Thyroid gland (tissue), 4 donors: ENCODE measurements around the gene FBXO5. TPM values are rescaled to one million over a fixed set of nuclear protein-coding genes. Genes with fewer than 3 reads are reported as not detected.
"Not testable (repeated sequence)": the region's sequence is repeated elsewhere in the genome, so short reads cannot be mapped to it uniquely, and the experiment has no call there.

Source experiments
- DNase-seq, 2 donors: peaks; one replicate each; pipeline ENCODE4 v3.0.0-alpha.2; 2019
- H3K27ac ChIP-seq, 3 donors: fragments of 200-600 bp; sonication (generic); 1 replicate in 2 of 3; 2 replicates in 1 of 3; pipeline ENCODE4 v1.5.1; 2016 to 2019; ENCODE audit warnings: mild to moderate bottlenecking in 1 of 3, moderate library complexity in 1 of 3
- H3K27me3 ChIP-seq: fragments of 200-600 bp; sonication (generic); one replicate; pipeline ENCODE4 v1.5.1; 2019
- H3K36me3 ChIP-seq, 2 donors: fragments of 200-600 bp; sonication (generic); one replicate each; pipeline ENCODE4 v1.5.1; 2016 to 2019
- H3K4me1 ChIP-seq, 2 donors: fragments of 200-600 bp; sonication (generic); one replicate each; pipeline ENCODE4 v1.5.1; 2017 to 2019
- H3K4me3 ChIP-seq, 3 donors: fragments of 200-600 bp; sonication (generic); replicated peaks in 1 of 3; 1 replicate in 2 of 3; 2 replicates in 1 of 3; pipeline ENCODE4 v1.5.1; 2016; ENCODE audit warnings: mild to moderate bottlenecking in 1 of 3
- H3K9me3 ChIP-seq: fragments of 200-600 bp; sonication (generic); one replicate; pipeline ENCODE4 v1.5.1; 2017
- POLR2A ChIP-seq, 2 donors: fragments of 450-650 bp; IDR thresholded peaks; one replicate each; pipeline ENCODE4 v1.6.1; 2017; ENCODE audit warnings: antibody characterized with exemption in 2 of 2, mild to moderate bottlenecking in 2 of 2, moderate library complexity in 1 of 2
- WGBS, 2 donors: methylation state at CpG; one replicate each; pipeline ENCODE4 v1.1.5; 2017; 5-methylcytosine and 5-hydroxymethylcytosine counted together
- intact Hi-C: fragments of 100-400 bp; cut with DNase I; formaldehyde crosslinking; loops from one replicate; pipeline ENCODE4 v1.15.1; 2023
- total RNA-seq, 4 donors: library from RNA; depleted of rRNA; stranded (reverse); fragments of >200 nt; gene quantifications; one replicate each; pipeline ENCODE4 v1.2.3, GENCODE V29; 2016
- TF ChIP-seq, protein P1 (sequence below), 6 experiments: fragments of 200-600 bp in 3 of 6; fragments of 450-650 bp in 3 of 6; sonication (generic) in 3 of 6; IDR thresholded peaks; one replicate each; pipeline ENCODE4 v1.5.1; 2016 to 2019; ENCODE audit warnings: antibody characterized with exemption in 6 of 6, mild to moderate bottlenecking in 2 of 6, inconsistent platforms in 1 of 6, moderate library complexity in 1 of 6

FBXO5 gene
- total RNA-seq, 4 donors from 2014 or later = 5.6 to 7.4 (median 6.2) TPM

DNA sequence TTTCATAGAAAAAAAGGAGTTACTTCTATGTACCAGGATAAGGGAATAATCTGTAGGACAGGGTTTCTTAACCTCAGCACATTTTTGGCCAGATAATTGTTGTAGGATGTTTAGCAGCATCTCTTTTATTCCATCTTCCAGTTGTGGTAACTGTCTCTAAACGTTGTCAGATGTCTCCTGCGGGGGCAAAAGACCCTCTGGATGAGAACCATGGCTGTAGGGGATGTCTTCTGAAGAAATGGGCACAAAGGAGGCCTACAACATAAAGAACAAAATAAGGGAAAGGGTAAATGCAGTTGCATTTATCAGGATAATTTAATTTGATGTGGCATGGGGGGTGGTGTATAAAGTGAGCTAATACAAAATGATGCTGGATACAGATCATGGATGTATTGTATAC, 4.1 kb upstream of the FBXO5 start:
- intact Hi-C loops = no loop called here
- Histone ChIP-seq H3K27ac (no peak overlapping the region), H3K27me3 (no peaks in the 10 kb centered on the region), H3K4me3 (no peak overlapping the region), H3K36me3 (peaks cover 0 to 7% of the 10 kb centered on the region in 2 donors), H3K9me3 (no peaks in the 10 kb centered on the region), H3K4me1 (peaks cover 14% of the 10 kb centered on the region in 2 donors)
- no peak for DNase-seq
- WGBS, 2 donors = 82 to 89% methylated on average over 2 of the region's 2 CpGs
- no peak for TF ChIP-seq POLR2A (IDR thresholded peaks at IDR 0.05)
- TF ChIP-seq, protein P1, sequence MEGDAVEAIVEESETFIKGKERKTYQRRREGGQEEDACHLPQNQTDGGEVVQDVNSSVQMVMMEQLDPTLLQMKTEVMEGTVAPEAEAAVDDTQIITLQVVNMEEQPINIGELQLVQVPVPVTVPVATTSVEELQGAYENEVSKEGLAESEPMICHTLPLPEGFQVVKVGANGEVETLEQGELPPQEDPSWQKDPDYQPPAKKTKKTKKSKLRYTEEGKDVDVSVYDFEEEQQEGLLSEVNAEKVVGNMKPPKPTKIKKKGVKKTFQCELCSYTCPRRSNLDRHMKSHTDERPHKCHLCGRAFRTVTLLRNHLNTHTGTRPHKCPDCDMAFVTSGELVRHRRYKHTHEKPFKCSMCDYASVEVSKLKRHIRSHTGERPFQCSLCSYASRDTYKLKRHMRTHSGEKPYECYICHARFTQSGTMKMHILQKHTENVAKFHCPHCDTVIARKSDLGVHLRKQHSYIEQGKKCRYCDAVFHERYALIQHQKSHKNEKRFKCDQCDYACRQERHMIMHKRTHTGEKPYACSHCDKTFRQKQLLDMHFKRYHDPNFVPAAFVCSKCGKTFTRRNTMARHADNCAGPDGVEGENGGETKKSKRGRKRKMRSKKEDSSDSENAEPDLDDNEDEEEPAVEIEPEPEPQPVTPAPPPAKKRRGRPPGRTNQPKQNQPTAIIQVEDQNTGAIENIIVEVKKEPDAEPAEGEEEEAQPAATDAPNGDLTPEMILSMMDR (IDR thresholded peaks at IDR 0.05) = no peak

DNA sequence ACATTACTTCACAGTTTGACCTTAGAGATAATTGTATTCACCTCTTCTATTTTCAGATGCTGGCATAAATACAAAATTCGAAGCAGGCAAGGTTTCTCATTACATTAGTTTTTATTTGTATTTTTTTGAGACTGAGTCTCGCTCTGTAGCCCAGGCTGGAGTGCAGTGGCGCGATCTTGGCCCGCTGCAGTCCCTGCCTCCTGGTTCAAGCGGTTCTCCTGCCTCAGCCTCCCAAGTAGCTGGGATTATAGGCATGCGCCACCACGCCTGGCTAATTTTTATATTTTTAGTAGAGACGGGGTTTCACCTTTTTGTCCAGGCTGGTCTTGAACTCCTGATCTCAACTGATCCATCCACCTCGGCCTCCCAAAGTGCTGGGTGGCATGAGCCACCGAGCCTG, 2.5 kb upstream of the FBXO5 start:
- H3K4me3 ChIP-seq, H3K36me3 ChIP-seq, H3K27me3 ChIP-seq, intact Hi-C loops, H3K9me3 ChIP-seq, DNase-seq, H3K27ac ChIP-seq: not testable (repeated sequence)
- 91 to 93% methylated on average over 11 of the region's 11 CpGs for WGBS, 2 donors
- H3K4me1 ChIP-seq = peaks cover 14 to 16% of the 10 kb centered on the region in 2 donors

DNA sequence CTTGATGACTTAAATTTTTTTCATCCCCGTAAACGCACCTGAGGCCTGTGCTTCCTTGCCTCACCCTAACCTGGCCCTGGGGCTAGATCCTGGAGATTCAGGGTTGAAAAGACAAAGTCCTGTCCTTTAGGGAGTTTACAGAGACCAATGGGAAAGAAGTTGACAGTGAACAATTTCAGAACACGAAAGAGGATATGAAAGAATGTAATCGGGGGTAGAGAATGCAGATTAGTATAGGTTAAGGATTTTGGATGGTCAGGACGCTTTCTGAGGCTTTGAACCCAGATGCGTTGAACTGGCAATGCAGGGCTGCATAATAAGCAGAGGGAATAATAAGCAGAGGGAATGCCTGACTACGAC, 1.7 kb upstream of the FBXO5 start:
- H3K27ac ChIP-seq = peak overlapping the region in 1 of 3 donors; percentile 39
- TF ChIP-seq, protein P1 (IDR thresholded peaks at IDR 0.05) = no peak
- TF ChIP-seq POLR2A (IDR thresholded peaks at IDR 0.05) = no peak
- intact Hi-C loops = no loop called here
- H3K4me3 ChIP-seq = peak overlapping the region in 2 of 3 donors; percentile 33 to 70
- no peaks in the 10 kb centered on the region for H3K9me3 ChIP-seq
- H3K4me1 ChIP-seq = peaks cover 14 to 16% of the 10 kb centered on the region in 2 donors
- no peak for DNase-seq
- WGBS, 2 donors = 7 to 8% methylated on average over 7 of the region's 7 CpGs
- H3K27me3 ChIP-seq = no peaks in the 10 kb centered on the region
- H3K36me3 ChIP-seq = no peaks in the 10 kb centered on the region

DNA sequence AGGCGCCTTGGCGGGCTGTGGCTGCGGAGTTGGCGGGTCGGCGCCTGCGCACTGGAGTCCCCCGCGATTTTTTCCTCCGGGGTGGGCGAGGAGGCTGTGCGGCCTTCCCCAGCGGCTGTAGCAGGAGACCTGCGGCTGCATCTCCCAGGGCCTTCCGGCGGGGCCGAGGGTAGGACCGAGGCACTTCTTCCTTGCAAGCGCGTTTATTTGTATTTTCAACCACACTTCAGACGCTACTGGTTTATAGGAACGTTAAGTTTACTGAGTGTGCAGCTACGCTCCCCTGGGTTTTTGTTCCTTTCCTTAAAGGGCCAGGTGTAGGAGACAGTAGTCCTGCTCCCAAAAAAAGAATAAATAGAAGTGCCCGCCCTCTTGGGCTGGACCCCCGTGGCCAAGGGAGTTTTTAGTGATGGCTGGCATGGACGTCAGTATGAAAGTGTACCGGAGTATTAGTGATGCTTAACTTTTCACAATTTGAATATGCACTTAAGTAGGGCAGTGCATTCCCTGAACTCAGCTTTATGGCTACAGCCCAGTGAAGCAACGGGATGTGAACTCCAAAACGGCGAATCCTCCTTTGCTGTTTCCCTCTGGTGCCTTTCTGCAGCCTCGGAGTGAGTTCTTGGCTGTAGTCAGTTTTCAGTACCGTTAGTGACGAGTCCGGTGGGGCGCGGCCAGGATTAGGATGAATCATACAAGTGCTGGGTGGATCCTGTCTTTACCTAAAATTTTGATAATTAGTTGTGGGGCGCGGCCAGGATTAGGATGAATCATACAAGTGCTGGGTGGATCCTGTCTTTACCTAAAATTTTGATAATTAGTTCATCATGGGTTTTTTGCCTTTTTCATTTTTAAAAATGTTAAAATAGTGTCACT, 1.0 kb upstream of the FBXO5 start:
- H3K27ac ChIP-seq = peak overlapping the region; percentile 66 to 89 (median 70)
- no peaks in the 10 kb centered on the region for H3K9me3 ChIP-seq
- no peaks in the 10 kb centered on the region for H3K27me3 ChIP-seq
- peaks cover 14 to 16% of the 10 kb centered on the region in 2 donors for H3K4me1 ChIP-seq
- H3K4me3 ChIP-seq = peak overlapping the region; percentile 33 to 70 (median 50)
- 1 to 2% methylated on average over 25 to 38 of the region's 38 CpGs for WGBS, 2 donors
- peak; percentile 73 to 95 for DNase-seq
- TF ChIP-seq, protein P1 (IDR thresholded peaks at IDR 0.05) = no peak
- peak in 1 of 2 donors; percentile 67 for TF ChIP-seq POLR2A (IDR thresholded peaks at IDR 0.05)
- intact Hi-C loops = no loop called here
- no peaks in the 10 kb centered on the region for H3K36me3 ChIP-seq

DNA sequence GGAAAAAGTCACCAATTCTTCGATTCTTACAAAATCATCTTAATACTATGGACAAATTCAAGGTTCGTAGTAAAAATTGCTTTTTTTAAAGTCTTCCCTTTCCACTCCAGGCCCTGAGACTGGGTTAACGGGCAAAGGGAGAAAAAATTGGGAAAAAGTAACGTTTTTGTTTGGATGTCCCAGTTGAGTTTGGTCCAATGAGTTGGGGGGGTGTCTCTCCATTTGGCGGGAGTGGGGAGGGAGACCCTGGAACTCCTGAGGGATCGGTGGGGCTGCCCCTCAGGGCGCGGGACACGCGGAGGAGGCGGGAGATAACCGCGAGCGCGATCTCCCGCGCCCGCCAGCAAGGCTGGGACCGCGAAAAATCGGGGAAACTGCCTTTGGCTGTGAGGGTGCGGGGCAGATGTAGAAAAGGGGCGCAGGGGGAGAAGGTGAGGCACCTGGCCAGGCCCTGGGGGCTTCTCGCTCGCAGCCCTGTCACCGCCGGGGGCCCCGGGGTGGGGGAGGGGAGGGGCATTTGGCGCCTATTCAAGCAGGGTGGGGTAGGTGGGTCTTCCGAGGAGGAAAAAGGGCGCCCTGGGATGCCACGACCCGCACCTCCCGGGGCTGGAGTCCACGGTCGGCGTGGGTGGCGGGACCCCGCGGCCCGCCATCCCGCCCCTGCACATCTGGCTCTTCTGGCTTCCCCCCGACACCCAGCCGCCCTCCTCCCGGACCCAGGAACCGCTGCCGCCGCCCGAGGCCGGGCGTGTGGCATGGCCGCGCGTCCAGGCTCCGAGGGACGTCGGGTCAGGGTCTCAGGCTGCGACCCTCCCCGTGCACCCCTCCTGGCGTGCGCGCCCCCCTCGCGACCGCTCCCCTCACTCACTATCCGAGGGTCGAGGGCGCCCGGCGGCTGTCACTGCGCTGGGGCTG, 595 bp downstream of the FBXO5 start:
- Histone ChIP-seq H3K9me3 (no peaks in the 10 kb centered on the region), H3K4me1 (peaks cover 14 to 16% of the 10 kb centered on the region in 2 donors), H3K27me3 (no peaks in the 10 kb centered on the region), H3K27ac (no peak overlapping the region), H3K36me3 (peaks cover 0 to 2% of the 10 kb centered on the region in 2 donors), H3K4me3 (peak overlapping the region; percentile 1 to 50 (median 37))
- intact Hi-C loops = no loop called here
- WGBS, 2 donors = 7 to 10% methylated on average over 22 to 49 of the region's 71 CpGs
- TF ChIP-seq, protein P1 (IDR thresholded peaks at IDR 0.05) = no peak
- no peak for TF ChIP-seq POLR2A (IDR thresholded peaks at IDR 0.05)
- peak in 1 of 2 donors; percentile 14 for DNase-seq
